Activated gamma-delta T cell treated with Interleukin-2 at 50 U/mL for 16 hours (primary cell): ENCODE measurements around the gene NHLH2.

Experiments
- DNase-seq: peaks from one replicate; pipeline ENCODE4 v3.0.0-alpha.2; 2020

Gene NHLH2

GRCh38 chr1:115837740-115838421 lies 3.0 kb downstream of the NHLH2 start:
- no peak for DNase-seq

DNA sequence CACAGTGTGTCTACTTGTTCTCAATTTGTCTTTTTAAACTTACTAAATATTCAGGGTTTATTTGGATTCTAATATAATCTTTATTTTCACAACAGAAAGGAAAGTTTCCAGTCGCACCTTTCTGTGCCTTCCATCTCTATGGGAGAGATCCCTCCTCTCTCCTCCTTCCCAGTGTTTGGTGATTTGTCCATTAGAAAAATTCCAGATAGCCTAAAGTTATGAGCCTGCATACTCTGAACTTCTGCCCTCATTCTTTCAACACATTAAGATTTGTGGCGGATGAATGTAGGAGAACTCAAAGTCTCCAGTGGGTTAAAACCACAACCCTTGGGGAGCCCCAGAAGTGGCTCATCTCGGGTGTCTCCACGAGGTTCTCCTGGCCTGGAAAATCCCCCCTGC lies 3.6 kb downstream of the NHLH2 start:
- no peak for DNase-seq

DNA sequence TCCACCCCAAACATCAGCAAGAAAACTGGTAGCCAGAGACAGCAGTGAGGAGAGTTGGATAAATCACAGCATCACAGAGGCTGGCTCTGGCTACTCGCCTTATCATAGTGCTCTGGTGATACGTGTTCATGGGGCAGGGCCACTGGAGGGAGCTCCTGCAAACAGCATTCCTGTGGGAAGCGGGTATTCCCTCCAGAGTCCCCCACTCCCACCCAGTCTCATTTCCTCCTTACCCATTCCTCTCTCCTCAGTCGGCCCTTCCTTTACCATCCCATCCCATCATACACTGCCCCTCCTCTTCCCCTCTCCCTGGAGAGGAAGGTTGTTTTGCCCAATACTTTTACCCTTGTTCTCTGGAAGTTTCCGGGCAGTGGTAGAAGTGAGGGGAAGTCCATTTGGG lies 7.1 kb downstream of the NHLH2 start:
- DNase-seq = no peak

DNA sequence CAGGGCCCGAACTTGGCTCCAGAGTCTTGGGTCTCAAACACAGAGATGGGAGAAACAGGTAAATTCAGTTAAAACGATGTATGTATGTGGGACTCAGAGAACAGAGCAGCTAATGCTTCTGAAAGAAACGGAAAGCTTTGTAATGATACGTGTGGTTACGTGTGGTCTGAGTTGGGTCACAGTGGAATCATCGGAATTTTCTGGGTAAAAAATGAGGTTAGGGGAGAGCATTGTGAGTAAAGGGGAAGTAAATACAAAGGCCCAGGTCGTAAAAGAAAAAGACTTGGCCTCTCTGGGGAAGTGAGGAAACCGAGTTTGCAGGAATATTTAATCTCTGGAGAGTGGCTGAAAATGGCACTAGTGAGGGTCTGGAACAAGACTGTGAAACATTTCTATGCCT lies 8.3 kb downstream of the NHLH2 start:
- DNase-seq = no peak

GRCh38 chr1:115830963-115831362 lies 10.0 kb downstream of the NHLH2 start:
- DNase-seq = no peak

DNA sequence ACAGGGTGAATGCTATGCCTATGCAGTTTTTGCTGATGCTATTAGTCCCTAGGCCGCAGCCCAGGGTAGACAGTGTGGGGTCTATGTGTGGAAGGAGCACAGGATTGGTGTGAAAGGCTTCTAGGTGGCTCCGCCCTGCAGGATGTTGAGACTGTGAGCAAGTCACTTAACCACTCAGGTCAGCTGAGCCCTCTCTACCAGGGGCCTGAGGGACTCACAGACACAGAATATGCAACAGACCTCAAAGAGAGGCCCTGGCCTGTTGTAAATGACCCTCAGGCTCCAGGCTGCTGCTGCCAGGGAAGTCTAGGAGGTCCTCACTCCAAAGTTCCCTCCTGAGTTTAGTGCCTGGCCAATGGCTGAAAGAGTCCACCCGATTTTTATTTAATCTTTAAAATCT lies 11.0 kb downstream of the NHLH2 start:
- DNase-seq = no peak

DNA sequence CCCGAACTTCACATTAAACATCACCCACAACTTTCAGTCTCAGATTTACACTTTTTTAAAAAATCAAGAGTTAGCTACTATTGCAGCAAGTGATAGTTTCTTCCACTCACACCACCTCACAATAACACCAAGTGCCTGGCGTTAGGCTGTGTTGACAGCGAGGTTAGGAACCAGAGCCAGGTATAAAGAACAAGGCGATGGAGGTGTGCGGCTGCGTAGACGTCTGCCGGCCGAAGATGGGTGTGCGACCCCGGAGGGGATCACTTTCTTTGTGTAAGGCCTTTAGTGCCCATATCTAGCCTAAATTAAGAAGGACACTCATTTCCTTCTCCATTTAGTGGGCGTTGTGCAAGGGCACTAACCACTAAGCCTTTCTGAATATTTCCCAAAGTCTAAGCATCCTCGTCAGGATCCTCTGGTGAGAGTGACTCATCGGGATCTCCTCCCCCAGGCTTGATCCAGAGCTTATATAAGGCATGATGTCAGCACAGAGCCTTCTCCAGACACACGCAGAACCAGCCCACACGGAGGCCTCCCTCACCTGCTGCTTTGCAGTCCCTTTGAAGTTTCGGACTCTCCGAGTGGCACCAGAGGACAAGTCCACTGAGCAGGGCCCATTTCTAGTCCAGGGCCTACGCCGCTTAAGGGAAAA lies 11.8 kb downstream of the NHLH2 start:
- no peak for DNase-seq

- DNase-seq = no peak
These were observed 12.6 kb downstream of the NHLH2 start for GRCh38 chr1:115828101-115829022.

GRCh38 chr1:115827452-115828044 lies 13.4 kb downstream of the NHLH2 start:
- DNase-seq = no peak

DNA sequence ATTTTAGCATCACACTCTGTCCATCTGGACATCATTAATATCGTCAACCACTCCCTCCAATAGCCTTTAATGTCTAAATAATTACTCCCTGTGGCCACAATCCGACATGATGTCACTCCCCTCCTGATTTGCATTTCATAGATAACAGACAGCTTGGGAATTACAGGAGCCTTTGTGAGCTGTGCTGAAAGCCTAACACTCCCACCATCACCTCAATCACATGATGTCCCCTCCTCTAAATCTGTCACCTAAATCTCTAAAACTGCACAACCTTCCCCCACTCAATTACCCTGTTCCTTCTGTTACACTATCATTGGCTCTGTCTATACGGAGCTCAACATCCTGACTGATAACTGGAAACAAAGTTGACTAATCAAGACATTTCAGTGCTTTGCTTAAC lies 14.3 kb downstream of the NHLH2 start:
- no peak for DNase-seq

GRCh38 chr1:115822117-115822516 lies 18.8 kb downstream of the NHLH2 start:
- DNase-seq = no peak

DNA sequence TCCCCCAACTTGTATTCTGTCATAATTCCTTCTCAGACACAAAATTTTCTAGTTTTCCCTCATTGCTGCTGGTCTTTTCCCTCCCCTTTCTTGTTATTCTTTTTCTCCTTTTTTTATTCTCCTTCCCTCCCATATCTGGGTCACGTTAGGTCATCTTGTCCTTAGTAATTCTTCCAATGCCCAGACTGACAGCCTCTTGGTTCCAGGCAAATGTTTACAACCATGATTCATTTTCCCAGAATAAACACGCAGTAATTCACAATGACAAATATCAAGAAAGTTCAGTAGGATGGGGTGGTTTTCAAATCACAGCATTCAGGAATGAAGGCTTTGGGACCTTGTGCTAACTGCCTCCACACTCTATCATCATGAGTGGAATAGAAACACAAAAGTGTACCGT lies 25.2 kb downstream of the NHLH2 start:
- no peak for DNase-seq

DNA sequence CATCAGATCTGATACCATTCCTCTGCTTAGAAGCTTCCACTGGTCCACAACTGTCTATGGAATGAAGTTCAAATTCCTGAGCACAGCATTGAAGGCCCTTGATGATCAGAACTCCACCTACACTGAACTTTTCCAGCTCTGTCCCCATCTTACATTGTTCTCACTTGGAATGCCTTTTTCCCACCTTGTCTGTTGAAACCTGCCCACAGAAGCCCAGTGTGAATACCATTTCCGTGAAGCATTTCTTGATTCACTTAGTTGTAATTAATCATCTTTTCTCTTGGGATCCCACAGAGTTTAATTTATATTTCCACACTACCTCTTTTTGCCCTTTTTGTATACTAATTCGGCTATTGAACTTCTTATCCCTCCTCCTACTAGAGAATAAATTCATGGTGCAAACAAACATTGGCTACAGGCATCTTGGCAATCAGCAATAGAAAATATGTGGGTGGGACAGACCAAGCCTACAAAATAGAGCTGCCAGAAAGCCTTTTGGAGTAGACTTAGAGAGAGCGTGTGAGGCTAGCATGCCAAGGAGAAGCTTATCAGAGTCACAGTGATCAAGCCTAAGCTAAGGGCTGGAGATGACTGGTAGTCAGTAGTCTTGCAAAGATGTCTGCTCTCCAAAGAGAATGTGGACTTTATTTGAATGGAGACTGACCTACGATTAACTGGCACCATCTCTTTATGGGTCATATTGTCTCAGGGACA lies 26.1 kb downstream of the NHLH2 start:
- DNase-seq = no peak

GRCh38 chr1:115813727-115814126 lies 27.2 kb downstream of the NHLH2 start:
- DNase-seq = no peak

DNA sequence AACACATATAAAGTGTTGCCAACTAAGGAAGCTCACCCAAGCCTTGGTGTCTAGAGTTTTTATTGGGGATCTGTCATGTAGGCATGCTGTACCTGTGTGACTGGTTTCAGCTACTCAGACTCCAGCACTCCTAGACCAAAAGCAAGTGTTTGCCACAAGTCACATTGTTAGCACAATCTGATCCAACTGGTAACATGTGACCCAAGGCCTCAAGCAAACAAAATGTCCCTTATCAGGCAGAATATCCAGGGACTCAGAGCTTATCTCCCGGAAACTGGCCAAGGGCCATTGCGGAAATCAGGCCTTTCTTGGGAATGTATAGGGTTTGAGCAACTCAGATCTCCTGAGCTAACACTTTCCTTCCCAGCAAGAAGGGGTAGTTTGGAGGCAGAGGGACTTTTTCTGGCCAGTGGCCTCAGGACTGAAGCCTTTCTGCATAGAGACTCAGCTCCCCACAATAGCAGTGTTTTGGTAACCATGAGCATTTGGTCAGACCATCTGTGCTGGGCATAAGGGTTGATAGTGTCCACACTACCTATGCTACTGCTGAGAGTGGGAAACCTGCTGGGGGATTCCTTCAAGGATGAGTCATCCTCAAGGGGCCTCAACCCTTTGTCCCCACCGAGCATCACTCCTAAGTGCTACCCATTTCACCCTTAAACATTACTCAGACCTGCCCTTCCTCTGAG lies 29.6 kb downstream of the NHLH2 start:
- no peak for DNase-seq

GRCh38 chr1:115810609-115811008 lies 30.3 kb downstream of the NHLH2 start:
- no peak for DNase-seq

GRCh38 chr1:115809847-115810246 lies 31.1 kb downstream of the NHLH2 start:
- DNase-seq = no peak

GRCh38 chr1:115809076-115809475 lies 31.9 kb downstream of the NHLH2 start:
- DNase-seq = no peak

- DNase-seq = peak; percentile 26
These were observed 33.2 kb downstream of the NHLH2 start for GRCh38 chr1:115807723-115808122.

DNA sequence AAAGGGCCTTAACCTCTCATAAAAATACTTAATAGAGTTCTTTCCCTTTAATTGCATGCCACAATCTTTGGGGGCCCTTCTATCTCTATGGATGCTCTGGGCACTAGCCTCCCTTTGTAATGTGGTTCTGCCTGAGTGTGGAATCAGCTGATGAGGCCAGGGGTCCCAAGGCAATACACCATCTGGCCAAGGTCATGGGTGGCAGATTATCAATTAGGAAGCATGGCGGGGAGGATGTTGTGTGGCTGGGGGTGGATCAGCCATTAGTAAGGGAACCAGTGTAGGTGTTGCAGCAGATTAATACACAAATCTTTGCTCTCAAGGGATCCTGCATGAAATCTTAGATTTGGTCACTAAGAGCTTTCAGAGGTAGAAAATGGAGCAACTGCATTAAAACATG lies 35.3 kb downstream of the NHLH2 start:
- DNase-seq = no peak

DNA sequence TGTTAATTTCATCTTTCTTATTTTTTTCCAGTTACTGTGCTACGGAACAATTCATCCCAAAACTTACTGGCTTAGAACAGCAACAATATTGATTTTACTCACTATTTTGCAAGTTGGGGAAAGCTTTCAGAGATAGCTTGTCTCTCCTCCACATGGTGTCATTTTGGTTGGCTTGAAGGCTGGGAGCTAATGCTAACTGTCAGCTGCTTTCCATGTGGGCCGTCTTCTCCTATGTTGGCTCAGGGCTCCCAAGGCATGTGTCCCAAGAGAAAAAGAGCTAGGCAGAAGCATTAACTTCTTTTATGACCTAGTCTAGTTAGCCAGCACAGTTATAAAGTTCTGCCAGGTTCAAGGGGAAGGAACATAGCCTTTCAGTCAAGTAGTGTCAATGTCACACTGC lies 38.5 kb downstream of the NHLH2 start:
- DNase-seq = no peak

- DNase-seq = no peak
These were observed 43.4 kb downstream of the NHLH2 start for GRCh38 chr1:115797486-115797885.
